Fibroblast of mammary gland (primary cell): ENCODE results near the gene CLDN16.

Experiments
- DNase-seq: peaks from one replicate; pipeline ENCODE4 v3.0.0-alpha.2; 2010; ENCODE audit warnings: low read depth
- H3K4me3 ChIP-seq: 2 replicates; pipeline ENCODE4 v1.5.1; 2011; ENCODE audit warnings: low read depth, mild to moderate bottlenecking, low read length, moderate library complexity; ENCODE audit not compliant: control insufficient read depth
- TF ChIP-seq, protein P1 (sequence below): conservative IDR thresholded peaks from 2 replicates; pipeline ENCODE4 v1.5.1; 2011; ENCODE audit warnings: low read depth, low read length, inconsistent platforms; ENCODE audit not compliant: control insufficient read depth, insufficient read depth

The CLDN16 gene

DNA sequence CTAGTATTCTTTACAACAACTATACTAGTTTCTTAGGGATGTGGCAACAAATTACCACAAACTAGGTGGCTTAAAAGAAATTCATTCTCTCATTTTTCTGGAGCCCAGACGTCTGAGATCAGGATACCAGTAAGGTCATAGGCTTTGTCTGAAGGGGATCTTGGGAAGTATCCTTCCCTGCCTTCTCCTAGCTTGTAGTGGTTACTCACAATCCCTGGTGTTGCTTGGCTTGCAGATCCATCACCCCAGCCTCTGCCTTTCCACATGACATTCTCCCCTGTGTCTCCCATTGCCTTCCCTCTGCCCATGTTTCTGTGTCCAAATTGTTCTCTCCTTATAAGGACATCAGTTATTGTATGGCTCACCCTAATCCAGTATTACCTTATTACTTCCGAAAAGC is 41.4 kb upstream of the CLDN16 start:
- DNase-seq: no peak
- H3K4me3 ChIP-seq: no peak overlapping the region
- TF ChIP-seq, protein P1, sequence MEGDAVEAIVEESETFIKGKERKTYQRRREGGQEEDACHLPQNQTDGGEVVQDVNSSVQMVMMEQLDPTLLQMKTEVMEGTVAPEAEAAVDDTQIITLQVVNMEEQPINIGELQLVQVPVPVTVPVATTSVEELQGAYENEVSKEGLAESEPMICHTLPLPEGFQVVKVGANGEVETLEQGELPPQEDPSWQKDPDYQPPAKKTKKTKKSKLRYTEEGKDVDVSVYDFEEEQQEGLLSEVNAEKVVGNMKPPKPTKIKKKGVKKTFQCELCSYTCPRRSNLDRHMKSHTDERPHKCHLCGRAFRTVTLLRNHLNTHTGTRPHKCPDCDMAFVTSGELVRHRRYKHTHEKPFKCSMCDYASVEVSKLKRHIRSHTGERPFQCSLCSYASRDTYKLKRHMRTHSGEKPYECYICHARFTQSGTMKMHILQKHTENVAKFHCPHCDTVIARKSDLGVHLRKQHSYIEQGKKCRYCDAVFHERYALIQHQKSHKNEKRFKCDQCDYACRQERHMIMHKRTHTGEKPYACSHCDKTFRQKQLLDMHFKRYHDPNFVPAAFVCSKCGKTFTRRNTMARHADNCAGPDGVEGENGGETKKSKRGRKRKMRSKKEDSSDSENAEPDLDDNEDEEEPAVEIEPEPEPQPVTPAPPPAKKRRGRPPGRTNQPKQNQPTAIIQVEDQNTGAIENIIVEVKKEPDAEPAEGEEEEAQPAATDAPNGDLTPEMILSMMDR: no peak

DNA sequence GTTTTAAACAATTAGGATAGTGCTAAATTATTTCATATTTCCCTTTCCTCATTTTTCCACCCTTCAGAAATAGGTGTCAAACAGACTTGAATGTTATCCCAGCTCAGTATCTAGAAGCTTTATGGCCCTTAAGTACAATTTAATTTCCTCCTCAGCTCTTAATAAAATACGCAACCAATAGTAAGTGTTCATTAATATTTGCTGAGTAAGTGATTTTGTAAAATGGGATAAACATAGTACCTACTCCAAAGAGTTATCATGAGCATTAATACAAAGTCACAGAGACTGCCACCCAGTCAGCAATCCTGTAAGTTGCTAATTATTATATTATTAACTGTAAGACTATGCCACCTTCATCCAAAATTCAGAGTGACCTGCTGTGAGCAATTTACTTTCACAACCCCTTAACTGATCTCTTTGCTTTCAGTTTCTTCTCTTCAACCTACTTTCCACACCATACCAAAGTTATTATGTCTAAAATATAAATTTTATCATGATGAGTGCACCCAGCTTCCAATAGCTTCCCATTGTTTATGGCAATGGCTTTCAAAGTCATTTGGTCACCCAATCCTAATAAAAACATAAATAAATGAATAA is 35.0 kb upstream of the CLDN16 start:
- TF ChIP-seq, protein P1: no peak

DNA sequence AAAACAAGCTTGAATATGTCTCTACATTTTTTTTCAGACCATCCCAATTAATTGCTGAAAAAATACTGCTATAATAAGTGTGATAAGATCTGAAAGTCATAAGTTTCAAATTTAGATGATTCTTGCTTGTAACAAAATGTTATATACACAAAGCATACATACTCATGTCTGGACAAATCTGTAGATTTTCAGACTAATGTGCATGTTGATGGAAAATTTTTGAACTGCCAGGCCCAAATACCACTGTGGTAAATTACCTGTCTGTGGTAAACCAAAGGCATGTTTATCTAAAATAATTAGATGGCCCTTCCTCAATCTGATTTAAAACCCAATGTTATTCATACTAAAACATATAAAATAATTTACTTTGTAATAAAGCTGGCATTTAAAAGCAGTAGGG is 31.7 kb upstream of the CLDN16 start:
- DNase-seq: no peak
- no peak overlapping the region for H3K4me3 ChIP-seq
- TF ChIP-seq, protein P1: no peak

More for the DNA sequence above, 35.0 kb upstream of the CLDN16 start:
- DNase-seq: no peak
- no peak overlapping the region for H3K4me3 ChIP-seq

DNA sequence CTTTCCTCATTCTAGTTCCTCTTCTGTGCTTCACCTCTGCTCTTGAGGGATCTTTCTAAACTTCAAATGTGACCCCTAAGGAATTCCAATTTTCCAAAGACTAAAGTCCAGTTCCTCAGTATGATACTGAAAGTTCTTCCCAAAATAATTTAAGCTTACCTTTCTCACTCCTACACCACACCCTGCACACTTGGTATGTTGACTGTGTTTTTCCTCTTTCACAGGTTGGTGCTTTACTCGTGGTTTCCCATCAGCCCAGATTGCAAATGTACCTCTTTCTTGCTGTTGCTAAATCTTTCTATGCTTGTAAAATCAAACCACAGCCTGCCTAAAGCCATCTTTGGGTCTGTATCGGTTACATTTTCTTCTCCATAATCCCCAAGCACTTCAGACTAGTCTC is 30.5 kb upstream of the CLDN16 start:
- TF ChIP-seq, protein P1: no peak
- no peak overlapping the region for H3K4me3 ChIP-seq
- no peak for DNase-seq

DNA sequence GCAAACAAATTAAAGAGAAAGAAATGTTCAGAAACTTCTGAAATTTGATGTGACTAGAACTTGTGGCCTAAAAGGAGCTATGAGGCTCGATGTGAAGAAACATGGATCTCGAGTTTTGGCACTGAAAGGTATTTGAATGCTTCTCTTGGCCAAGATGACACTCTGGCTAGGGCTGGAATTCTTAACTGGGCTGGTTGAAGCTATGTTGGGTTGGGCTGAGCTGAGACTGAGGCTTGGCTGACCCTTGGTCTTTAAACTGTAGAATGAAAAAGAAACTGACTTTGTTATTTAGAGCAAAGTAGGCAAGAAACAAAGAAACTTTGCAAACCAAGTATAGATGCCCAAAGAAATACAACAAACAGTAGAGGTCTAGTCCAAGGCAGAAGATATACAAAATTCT is 28.1 kb upstream of the CLDN16 start:
- TF ChIP-seq, protein P1: no peak
- DNase-seq: no peak
- H3K4me3 ChIP-seq: no peak overlapping the region

DNA sequence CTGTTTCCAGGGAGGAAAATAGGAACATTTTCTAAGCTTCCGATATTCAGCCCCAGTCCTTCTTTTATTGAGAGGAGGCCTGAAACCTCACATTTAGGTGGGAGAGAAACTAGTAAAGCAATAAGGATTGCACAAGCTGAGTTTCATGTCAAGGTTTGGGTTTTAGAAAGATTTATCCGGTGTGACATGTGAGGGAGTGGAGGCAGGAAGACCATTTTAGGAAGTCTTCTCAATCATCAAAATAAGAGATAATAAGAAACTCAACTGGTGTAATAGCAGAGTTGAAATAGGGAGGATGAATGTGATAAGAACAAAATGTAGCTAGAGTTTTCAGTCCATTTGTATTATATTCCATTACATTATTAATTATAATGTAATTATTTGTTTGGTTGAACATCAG is 27.7 kb upstream of the CLDN16 start:
- DNase-seq: no peak
- TF ChIP-seq, protein P1: no peak
- H3K4me3 ChIP-seq: no peak overlapping the region

DNA sequence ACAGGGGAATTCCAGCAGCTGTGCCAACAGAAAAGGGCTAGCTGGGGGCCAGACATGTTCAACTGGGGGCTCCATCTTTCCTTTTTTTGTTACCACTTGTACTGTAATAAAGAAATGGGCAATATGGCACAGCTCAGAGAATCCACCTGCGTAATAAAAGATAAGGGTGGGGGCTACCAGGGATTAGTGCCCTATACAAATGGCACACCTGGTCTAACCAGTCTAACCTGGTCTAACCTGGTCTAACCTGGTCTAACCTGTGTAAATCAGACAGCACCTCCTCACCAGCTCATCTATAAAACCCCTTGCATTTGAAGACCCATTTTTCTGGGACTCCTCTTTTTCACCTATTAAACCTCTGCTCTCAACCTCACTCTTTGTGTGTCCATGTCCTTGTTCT is 26.2 kb upstream of the CLDN16 start:
- no peak overlapping the region for H3K4me3 ChIP-seq
- no peak for DNase-seq
- TF ChIP-seq, protein P1: no peak
